Nephron progenitor cell (in vitro differentiated cells): ENCODE data around the gene HBQ1.
"Not testable (repeated sequence)": the region's sequence is repeated elsewhere in the genome, so short reads cannot be mapped to it uniquely, and the experiment has no call there.

Experiments used
- DNase-seq: peaks from one replicate; pipeline ENCODE4 v3.0.0; 2021
- H3K27ac Mint-ChIP-seq: 2 replicates; pipeline ENCODE4 v1.8.0; 2021; ENCODE audit warnings: mild to moderate bottlenecking, moderate library complexity, mixed read lengths
- H3K27me3 Mint-ChIP-seq: 2 replicates; pipeline ENCODE4 v1.8.0; 2021; ENCODE audit warnings: mild to moderate bottlenecking, low read depth, mixed read lengths; ENCODE audit not compliant: poor library complexity
- H3K36me3 Mint-ChIP-seq: 2 replicates; pipeline ENCODE4 v1.8.0; 2021; ENCODE audit warnings: low read depth, mixed read lengths
- H3K4me1 Mint-ChIP-seq: 2 replicates; pipeline ENCODE4 v1.8.0; 2021; ENCODE audit warnings: mixed read lengths
- H3K4me3 Mint-ChIP-seq: 2 replicates; pipeline ENCODE4 v1.8.0; 2021; ENCODE audit warnings: mild to moderate bottlenecking, moderate library complexity, mixed read lengths
- H3K9me3 Mint-ChIP-seq: 2 replicates; pipeline ENCODE4 v1.8.0; 2021; ENCODE audit warnings: mild to moderate bottlenecking, moderate library complexity, mixed read lengths
- TF ChIP-seq, protein P1 (sequence below): fragments of 200-600 bp; sonication (generic); IDR thresholded peaks from 2 replicates; pipeline ENCODE4 v1.5.0; 2021; ENCODE audit warnings: antibody characterized with exemption

HBQ1 gene

DNA sequence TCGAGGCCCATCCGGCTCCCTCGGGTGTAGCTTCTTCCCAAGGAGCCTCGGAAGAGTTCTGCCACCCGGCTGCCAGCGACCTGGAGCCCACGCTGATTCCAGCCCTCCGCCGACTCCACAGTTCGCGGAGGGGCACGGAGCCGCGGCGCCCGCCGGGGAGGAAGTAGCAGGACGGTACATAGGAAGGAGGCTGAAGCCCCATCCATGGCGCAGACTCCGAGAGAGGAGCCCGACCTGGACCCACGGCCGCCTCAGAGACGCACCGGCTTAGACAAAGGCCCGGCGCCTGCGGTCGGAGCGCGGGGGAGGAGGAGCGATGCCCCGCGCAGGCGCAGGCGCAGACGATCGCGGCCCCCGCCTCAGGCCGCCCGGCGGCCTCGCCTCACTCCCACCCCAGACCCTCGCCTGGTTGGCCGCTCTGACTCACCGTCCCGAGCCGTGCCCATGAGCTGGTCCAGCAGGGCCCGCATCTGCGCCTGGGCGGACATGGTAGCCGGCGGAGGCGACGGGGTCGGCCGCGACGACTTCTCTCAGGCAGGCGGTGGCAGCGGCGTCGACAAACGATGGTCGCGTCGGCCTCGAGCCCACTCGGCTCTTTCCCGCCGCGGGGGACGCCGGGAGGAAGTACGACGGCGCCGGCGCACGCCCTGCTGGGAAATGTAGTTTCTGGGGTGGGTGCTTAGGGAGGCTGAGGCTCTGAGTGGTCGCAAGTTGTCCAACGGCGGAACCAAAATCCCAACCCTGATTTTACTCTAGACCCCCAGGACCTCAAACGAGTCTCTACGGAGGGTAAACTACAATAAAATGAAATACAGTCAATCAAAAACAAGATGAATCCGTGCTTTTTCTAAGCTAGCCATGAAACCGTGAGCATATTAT is 48.8 kb downstream of the HBQ1 start, which contains the start of gene LUC7L:
Gene LUC7L (minus strand): TSS at position 598 of the 879 bp plus-strand sequence. CDS start 110 bp downstream, at position 488.
- no peaks in the 10 kb centered on the region for H3K27me3 Mint-ChIP-seq
- H3K27ac Mint-ChIP-seq, result peak within 1 kb of the TSS; percentile 95
- TF ChIP-seq, protein P1, sequence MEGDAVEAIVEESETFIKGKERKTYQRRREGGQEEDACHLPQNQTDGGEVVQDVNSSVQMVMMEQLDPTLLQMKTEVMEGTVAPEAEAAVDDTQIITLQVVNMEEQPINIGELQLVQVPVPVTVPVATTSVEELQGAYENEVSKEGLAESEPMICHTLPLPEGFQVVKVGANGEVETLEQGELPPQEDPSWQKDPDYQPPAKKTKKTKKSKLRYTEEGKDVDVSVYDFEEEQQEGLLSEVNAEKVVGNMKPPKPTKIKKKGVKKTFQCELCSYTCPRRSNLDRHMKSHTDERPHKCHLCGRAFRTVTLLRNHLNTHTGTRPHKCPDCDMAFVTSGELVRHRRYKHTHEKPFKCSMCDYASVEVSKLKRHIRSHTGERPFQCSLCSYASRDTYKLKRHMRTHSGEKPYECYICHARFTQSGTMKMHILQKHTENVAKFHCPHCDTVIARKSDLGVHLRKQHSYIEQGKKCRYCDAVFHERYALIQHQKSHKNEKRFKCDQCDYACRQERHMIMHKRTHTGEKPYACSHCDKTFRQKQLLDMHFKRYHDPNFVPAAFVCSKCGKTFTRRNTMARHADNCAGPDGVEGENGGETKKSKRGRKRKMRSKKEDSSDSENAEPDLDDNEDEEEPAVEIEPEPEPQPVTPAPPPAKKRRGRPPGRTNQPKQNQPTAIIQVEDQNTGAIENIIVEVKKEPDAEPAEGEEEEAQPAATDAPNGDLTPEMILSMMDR, result no peak
- peak within 1 kb of the TSS; percentile 96 for H3K4me3 Mint-ChIP-seq
- peaks cover 33% of the 10 kb centered on the region for H3K36me3 Mint-ChIP-seq
- DNase-seq, result peak; percentile 90
- H3K4me1 Mint-ChIP-seq, result peaks cover 38% of the 10 kb centered on the region
- no peaks in the 10 kb centered on the region for H3K9me3 Mint-ChIP-seq

DNA sequence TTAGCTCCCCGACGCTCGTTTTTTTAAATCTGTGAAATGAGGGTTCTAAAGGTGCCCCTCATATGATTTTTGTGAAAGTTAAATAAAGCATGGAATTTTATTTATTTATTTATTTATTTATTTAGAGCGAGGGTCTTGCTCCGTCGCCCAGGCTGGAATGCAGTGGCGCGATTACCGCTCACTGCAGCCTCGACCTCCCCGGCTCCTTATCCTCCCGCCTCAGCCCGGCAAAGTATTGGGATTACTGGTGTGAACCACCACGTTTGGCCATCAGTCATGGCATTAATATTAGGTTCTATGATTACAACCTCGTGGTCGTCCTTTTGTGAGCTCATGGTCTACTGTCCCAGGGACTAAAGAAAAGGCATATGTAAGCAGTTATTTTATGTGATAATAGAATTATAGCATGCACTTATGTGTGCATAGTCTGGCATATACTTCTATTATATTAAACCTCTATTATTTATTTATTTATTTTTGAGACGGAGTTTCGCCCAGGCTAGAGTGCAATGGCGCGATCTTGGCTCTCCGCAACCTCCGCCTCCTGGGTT is 49.5 kb downstream of the HBQ1 start:
- no peaks in the 10 kb centered on the region for H3K27me3 Mint-ChIP-seq
- H3K9me3 Mint-ChIP-seq, result no peaks in the 10 kb centered on the region
- TF ChIP-seq, protein P1, result no peak
- peaks cover 42% of the 10 kb centered on the region for H3K4me1 Mint-ChIP-seq
- H3K27ac Mint-ChIP-seq, result peak overlapping the region; percentile 43
- H3K36me3 Mint-ChIP-seq, result peaks cover 31% of the 10 kb centered on the region
- peak overlapping the region; percentile 96 for H3K4me3 Mint-ChIP-seq
- DNase-seq, result no peak

DNA sequence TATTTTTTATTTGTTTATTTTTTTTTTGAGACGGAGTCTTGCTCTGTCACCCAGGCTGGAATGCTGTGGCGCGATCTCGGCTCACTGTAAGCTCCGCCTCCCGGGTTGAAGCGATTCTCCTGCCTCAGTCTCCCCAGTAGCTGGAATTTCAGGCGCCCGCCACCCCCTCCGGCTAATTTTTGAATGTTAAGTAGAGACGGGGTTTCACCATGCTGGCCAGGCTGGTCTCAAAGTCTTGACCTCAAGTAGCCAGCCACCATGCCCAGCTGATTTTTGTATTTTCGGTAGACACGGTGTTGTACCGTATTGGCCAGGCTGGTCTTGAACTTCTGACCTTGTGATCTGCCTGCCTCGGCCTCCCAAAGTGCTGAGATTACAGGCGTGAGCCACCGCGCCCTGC is 50.1 kb downstream of the HBQ1 start:
- not testable (repeated sequence) for H3K27me3 Mint-ChIP-seq, H3K9me3 Mint-ChIP-seq, H3K4me3 Mint-ChIP-seq, H3K27ac Mint-ChIP-seq, DNase-seq
- H3K36me3 Mint-ChIP-seq, result peaks cover 28% of the 10 kb centered on the region
- H3K4me1 Mint-ChIP-seq, result peaks cover 46% of the 10 kb centered on the region
